GM12874 (cell line): ENCODE results near the gene GCDH.
A peak's percentile ranks its signal among the peaks of the same experiment; 100 is the strongest.

Experiments
- TF ChIP-seq, protein P1 (sequence below): IDR thresholded peaks from 2 replicates; pipeline ENCODE4 v1.5.1; 2011; ENCODE audit warnings: low read depth, mild to moderate bottlenecking, control low read depth, low read length, moderate library complexity; ENCODE audit not compliant: insufficient read depth

GCDH gene

GRCh38 chr19:12875086-12875485 is 15.9 kb upstream of the GCDH start:
- TF ChIP-seq, protein P1, sequence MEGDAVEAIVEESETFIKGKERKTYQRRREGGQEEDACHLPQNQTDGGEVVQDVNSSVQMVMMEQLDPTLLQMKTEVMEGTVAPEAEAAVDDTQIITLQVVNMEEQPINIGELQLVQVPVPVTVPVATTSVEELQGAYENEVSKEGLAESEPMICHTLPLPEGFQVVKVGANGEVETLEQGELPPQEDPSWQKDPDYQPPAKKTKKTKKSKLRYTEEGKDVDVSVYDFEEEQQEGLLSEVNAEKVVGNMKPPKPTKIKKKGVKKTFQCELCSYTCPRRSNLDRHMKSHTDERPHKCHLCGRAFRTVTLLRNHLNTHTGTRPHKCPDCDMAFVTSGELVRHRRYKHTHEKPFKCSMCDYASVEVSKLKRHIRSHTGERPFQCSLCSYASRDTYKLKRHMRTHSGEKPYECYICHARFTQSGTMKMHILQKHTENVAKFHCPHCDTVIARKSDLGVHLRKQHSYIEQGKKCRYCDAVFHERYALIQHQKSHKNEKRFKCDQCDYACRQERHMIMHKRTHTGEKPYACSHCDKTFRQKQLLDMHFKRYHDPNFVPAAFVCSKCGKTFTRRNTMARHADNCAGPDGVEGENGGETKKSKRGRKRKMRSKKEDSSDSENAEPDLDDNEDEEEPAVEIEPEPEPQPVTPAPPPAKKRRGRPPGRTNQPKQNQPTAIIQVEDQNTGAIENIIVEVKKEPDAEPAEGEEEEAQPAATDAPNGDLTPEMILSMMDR: no peak

GRCh38 chr19:12880551-12881171 is 10.3 kb upstream of the GCDH start:
- TF ChIP-seq, protein P1: no peak

GRCh38 chr19:12881172-12881808 is 9.7 kb upstream of the GCDH start, which contains the start of gene DNASE2:
TSS of gene DNASE2 (minus strand) at chr19:12881449. CDS start at chr19:12881375, 74 bp downstream.
- TF ChIP-seq, protein P1: no peak

DNA sequence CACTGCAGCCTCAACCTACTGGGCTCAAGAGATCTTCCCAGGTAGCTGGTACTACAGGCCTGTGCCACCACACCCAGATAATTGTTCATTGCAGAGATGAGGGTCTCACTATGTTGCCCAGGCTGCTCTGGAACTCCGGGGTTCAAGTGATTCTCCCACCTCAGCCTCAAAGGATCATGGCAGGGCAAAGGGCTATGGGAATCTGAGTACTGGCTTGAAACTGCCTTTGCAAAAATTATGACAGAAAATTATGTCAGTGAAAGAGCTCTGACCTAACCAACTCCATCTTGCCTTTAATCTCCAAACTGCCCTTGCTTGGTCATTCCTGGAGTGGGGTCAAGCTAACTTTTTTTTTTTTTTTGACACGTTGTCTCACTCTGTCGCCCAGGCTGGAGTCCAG is 8.4 kb upstream of the GCDH start:
- TF ChIP-seq, protein P1: no peak

DNA sequence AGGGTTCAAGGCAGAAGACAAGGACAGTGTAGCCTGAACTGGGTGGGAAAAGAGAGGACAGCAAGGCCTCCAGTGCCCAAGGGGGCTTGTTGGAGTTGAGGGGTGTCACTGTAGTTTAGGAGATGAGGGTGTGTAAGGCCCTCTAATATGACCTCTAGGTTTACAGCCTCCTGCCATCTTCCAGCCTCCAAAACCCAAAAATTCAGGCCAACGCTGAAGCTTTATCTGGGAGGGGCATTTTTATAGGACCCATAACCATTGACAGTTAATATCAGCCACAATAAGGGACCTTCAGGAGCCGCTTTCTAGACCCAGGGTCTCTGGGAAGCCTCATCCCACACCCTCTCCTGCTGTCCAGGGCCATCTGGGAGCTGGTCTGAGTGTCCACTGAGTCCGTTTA is 6.8 kb upstream of the GCDH start:
- TF ChIP-seq, protein P1: no peak

DNA sequence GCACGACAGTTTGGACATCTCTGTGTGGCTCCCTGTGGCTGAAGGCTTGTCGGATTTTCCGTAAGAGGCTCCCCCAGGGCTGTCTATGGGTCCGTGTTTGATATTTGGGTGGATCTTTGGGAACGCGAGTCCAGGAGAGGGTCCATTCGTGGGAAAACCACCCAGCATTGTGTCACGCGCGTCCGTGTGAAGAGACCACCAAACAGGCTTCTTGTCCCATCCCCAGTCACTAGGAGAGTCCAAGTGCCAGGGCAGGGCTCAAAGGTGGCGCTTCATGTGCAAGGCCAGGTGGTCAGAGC is 6.4 kb upstream of the GCDH start:
- TF ChIP-seq, protein P1: no peak

DNA sequence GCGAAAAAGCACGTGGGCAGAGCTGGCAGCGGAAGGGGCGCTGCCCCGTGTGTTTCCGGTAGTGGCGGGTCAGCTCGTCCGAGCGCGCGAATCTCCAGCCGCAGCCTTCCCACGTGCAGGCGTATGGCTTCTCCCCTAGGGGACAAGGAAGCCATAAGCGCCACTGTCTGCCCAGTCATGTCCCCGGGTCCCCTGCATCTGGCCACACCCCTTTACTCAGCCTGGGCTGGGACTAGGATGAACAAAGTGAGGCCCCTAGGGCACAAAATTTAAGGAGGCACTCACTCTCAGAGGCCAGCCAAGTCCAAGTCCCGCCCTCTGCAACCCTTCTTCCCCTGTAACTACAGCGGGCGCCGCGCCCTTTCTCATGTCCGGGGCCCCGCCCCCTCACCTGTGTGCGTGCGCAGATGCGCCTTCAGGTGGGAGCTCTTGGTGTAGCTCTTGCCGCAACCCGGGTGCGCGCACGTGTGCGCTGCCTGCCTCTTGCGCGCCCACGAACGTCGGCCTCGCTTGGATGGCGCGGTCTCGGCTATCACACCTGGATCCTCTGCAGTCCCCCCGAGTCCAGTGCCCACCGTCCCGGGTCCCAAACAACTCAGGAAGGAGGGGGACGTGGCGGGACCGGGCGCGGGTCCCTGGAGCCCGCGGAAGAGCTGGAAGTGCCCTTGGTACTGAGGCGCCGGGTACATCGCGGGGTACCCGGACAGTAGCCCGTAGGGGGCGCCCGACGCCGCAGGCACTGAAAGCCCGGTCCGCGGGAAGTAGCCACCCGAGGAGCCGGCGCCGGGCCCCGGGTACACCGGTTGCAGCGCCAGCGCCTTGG is 5.8 kb upstream of the GCDH start:
- TF ChIP-seq, protein P1: peak; percentile 84
